Rectal smooth muscle tissue (tissue), 1 donor: Measurements from ENCODE around the gene NISCH.

ENCODE experiments used
- H3K27ac ChIP-seq: one replicate; pipeline ENCODE4 v1.7.0; 2013; ENCODE audit warnings: low read depth, low read length, inconsistent platforms
- H3K27me3 ChIP-seq: one replicate; pipeline ENCODE4 v1.7.0; 2013; ENCODE audit warnings: low read length; ENCODE audit not compliant: control insufficient read depth, insufficient read depth
- H3K36me3 ChIP-seq: one replicate; pipeline ENCODE4 v1.7.0; 2013; ENCODE audit warnings: low read length; ENCODE audit not compliant: control insufficient read depth, insufficient read depth
- H3K4me1 ChIP-seq: one replicate; pipeline ENCODE4 v1.7.0; 2013; ENCODE audit warnings: low read length; ENCODE audit not compliant: control insufficient read depth, insufficient read depth
- H3K4me3 ChIP-seq: one replicate; pipeline ENCODE4 v1.7.0; 2013; ENCODE audit warnings: low read length
- H3K9ac ChIP-seq: one replicate; pipeline ENCODE4 v1.7.0; 2013; ENCODE audit warnings: low read length

The NISCH gene

DNA sequence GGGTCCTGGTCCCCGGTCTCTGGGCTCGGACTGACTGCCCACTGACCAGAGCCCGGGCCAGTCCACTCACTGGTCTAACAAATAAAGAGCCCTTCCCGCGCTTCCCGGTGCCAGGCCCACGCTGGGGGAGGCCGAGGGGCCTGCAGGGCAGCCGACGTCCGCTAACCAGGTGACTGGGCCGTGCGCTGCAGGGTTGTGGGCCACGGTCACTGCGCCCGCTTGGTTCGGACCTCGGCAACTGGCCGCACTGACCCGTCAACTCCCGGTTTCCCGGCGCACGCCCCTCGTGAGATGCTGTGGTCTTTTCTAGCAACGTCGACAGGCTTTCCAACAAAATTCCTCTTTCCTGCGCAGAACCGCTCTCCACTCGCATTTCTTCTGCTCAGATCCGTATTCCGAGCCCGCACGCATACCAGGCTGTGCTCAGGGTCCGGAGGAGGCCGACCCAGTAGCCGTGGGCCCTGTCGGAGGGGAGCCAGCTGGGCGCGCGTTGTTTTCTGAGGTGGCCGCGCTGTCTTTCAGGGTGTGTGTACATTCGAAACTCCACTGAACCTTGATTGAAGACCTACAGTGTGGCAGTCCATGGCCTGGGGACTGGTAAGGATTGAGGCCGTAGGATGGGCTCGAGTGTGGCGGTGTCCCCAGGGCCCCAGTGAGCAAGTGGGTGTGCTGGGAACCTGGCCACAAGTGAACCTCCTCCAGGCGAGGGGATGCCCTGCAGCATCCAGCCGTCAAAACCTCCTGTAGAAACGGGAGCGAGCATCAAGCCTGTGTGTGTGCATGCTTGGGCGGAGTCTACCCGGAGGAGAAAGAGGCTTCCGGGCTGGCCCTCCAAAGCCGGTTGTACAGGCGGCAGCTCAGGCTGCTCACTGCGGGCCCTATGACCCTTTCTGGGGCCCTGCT, 79.1 kb downstream of the NISCH start:
- no peak overlapping the region for H3K9ac ChIP-seq
- peaks cover 16% of the 10 kb centered on the region for H3K4me1 ChIP-seq

DNA sequence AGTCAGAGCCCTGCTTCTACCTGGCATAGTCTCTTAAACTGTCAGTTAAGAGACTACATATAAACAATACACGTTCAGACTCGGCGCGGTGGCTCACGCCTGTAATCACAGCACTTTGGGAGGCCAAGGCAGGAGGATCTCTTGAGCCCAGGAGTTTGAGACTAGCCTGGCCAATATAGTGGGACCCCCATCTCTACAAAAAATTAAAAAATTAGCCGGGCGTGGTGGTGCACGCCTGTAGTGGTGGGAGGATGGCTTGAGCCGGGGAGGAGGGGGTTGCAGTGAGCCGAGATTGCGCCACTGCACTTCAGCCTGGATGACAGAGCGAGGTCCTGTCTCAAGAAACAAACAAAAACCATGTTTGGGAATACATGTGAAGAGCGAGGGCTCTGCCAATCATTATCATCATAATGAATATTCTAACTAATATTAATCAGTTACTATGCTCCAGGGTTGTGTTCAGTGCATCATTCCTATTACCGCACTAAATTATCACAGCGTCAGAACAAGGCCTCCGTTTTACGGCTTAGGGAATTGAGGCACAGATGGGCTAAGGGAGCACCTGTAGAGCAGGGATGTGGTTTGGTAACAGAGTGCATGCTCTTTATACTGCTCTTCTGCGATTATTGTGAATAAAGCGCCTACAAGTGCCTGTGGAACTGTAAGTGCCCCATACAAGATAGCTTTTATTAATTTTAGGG, 80.2 kb downstream of the NISCH start:
- no peaks in the 10 kb centered on the region for H3K27me3 ChIP-seq
- H3K9ac ChIP-seq: no peak overlapping the region
- peak overlapping the region; percentile 1 for H3K27ac ChIP-seq
- peaks cover 16% of the 10 kb centered on the region for H3K4me1 ChIP-seq
- H3K36me3 ChIP-seq: no peaks in the 10 kb centered on the region
- peak overlapping the region; percentile 29 for H3K4me3 ChIP-seq

More for the DNA sequence above, 79.1 kb downstream of the NISCH start:
- Histone ChIP-seq H3K27ac (peak overlapping the region; percentile 67), H3K36me3 (no peaks in the 10 kb centered on the region), H3K4me3 (peak overlapping the region; percentile 69), H3K27me3 (no peaks in the 10 kb centered on the region)

DNA sequence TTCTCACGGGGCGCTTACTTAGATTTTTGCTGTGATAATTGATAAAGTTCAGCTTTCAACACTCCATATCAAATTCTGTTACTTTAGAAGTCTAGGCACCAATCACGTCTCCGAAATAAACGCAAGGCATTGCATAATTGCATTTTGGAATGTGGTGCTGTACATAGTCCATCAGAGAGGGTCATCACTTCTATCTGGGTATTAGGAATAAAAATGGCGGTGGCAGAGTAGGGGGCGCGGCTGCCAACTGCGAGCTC, 80.6 kb downstream of the NISCH start:
- Histone ChIP-seq H3K4me1 (peaks cover 16% of the 10 kb centered on the region), H3K36me3 (no peaks in the 10 kb centered on the region), H3K4me3 (peak overlapping the region; percentile 29), H3K27ac (peak overlapping the region; percentile 1), H3K27me3 (no peaks in the 10 kb centered on the region), H3K9ac (no peak overlapping the region)

DNA sequence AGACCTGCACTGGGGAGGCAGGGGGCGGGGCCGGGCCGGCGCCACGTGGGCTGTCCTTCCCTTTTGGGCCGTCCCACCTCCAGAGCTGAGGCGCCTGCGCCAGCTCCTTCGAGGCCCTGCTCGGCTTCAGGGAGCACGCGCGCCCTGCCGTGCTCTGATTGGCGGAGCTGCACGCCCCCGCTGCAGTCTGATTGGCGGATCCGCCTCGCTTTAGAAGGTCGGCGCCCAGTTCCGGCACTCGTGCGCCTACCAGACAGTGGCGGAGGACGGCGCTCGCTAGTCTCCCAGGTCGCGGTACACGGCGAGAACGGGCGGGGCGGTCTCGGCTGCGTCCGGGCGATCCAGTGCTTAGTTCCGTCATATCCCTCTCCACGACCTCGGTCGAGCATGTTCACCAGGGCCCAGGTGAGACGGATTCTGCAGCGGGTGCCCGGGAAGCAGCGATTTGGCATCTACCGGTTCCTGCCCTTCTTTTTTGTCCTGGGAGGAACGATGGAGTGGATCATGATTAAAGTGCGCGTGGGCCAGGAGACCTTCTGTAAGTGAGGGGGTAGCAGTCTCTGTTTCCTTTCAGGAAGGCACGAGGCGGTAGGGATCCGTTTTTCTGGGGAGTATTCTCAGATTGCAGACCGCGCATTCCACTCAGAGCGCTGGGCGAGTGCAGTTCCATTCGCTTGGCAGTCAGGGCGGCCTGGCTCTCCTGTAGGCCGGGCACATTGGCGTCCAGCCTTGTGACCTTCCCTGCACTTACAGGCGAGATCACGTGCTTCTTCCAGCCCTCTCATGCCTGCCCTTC, 81.2 kb downstream of the NISCH start, which contains the start of gene UQCC5:
TSS of gene UQCC5 (plus strand) at position 237 of the 796 bp plus-strand sequence. CDS start at position 388, 151 bp downstream.
- peaks cover 16% of the 10 kb centered on the region for H3K4me1 ChIP-seq
- peak within 1 kb of the TSS; percentile 84 for H3K9ac ChIP-seq
- peak within 1 kb of the TSS; percentile 89 for H3K27ac ChIP-seq
- H3K27me3 ChIP-seq: no peaks in the 10 kb centered on the region
- no peaks in the 10 kb centered on the region for H3K36me3 ChIP-seq
- peak within 1 kb of the TSS; percentile 98 for H3K4me3 ChIP-seq

DNA sequence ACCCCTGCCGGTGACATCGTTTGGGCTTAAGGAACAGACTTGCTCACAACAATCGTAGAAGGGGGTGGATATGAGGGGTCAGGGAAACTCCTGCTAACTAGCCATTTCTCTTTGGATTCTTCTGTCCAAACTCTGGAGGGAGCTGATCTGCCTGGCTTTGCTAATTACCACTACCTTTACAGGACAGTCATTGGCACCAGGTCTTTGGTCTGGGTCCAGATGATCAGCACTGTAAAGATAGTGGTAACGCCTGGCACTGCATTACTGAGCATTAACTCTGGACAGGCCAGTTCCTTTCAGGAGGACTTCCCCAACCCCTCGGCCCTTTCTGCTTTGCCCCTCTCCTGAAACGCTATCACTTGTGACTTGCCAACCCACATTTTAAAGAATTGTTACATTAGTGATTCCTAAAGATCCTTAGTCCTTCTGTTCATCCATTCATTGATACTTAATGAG, 81.8 kb downstream of the NISCH start:
- peak overlapping the region; percentile 84 for H3K9ac ChIP-seq
- peaks cover 16% of the 10 kb centered on the region for H3K4me1 ChIP-seq
- H3K27me3 ChIP-seq: no peaks in the 10 kb centered on the region
- no peaks in the 10 kb centered on the region for H3K36me3 ChIP-seq
- H3K4me3 ChIP-seq: peak overlapping the region; percentile 98
- peak overlapping the region; percentile 89 for H3K27ac ChIP-seq

DNA sequence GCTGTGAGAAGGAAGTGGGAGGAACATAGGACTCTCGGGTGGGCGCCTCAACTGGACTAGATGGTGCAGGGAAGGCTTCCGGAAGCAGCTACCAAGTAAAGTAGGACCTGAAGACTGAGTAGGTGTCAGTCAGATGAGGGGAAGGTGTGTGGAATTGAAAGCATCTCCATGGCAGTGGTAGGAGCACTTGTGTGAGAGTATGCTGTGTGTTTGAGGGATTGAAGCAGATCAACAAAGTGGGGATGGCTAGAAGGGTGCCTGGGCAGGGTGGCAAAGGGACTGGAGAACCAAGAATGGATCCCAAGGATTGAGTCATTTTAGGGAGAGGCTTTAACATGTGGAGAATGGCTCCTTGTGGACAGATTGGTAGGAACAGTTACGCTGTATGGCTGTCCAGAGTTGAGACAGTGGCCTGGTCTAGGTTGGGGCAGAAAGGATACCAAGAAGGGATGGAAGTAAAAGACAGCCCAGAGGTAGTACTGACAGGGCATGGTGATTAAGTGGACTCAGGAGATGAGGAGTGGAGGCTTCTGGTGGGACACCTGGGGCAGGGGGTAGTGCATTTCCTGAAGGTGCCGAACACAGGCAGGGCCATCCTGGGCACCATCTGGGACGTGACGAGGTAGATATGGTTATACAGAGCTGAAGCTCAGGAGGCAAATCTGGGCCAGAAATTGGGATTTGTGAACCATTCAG, 82.5 kb downstream of the NISCH start:
- Histone ChIP-seq H3K27ac (peak overlapping the region; percentile 89), H3K4me3 (peak overlapping the region; percentile 98), H3K36me3 (no peaks in the 10 kb centered on the region), H3K27me3 (no peaks in the 10 kb centered on the region), H3K4me1 (peaks cover 16% of the 10 kb centered on the region), H3K9ac (no peak overlapping the region)

DNA sequence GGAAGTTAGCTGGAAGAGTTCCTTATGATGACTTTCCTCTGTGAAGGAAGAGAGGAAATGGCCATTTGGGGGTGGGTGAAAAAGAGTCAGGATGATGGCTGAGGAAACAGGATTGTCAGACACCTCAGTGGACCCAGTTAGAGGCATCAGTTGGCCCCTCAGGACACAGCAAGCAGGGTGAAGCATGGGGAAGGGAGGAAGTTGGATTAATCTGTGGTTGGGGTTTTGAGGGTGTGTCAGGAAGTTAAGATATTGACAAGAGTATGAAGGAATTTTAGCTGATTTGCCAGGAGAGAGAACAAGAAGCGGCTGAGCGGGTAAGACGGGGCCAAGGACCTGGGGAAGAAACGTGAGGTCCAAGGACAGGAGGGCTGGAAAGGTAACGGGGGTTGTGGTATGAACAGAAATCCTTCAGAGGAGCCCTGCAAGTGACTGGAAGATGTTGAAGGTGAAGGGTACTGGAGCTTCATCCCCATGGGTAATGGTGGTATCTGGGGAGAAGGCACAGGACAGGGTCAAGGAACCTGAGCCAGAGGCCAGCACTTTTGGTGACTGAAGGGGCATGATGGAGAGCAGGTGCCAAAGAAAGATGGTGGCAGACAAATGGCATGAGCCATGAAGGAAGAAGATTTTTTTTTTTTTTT, 83.7 kb downstream of the NISCH start:
- no peaks in the 10 kb centered on the region for H3K27me3 ChIP-seq
- H3K4me3 ChIP-seq: no peak overlapping the region
- H3K27ac ChIP-seq: no peak overlapping the region
- H3K9ac ChIP-seq: no peak overlapping the region
- no peaks in the 10 kb centered on the region for H3K36me3 ChIP-seq
- H3K4me1 ChIP-seq: peaks cover 16% of the 10 kb centered on the region

DNA sequence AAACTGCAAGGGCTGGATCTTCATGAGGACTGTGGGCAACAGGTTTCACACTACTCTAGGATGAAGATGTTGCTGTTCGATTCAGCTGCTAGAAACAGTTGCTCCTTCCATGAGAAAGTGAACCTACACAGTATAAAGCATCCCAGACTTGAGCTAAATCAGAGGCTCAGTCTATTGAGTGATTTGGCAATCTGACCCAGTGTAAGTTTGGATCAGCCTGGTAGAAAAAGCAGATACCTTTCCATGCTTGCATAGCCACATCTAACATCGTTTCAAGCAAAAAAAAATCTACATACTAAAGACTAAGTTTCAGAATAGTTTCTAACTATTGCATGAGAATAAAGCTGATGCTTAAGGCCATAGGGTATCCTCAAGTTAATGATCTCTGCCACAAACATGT, 85.6 kb downstream of the NISCH start:
- H3K4me1 ChIP-seq: peaks cover 14% of the 10 kb centered on the region
- no peak overlapping the region for H3K27ac ChIP-seq
- no peak overlapping the region for H3K9ac ChIP-seq
- H3K27me3 ChIP-seq: no peaks in the 10 kb centered on the region
- no peaks in the 10 kb centered on the region for H3K36me3 ChIP-seq
- H3K4me3 ChIP-seq: no peak overlapping the region
